ENCODE results near the gene APPBP2. TPM values are rescaled to one million over a fixed set of nuclear protein-coding genes. Genes with fewer than 3 reads are reported as not detected.

The APPBP2 gene
- total and polyA plus RNA-seq, 8 donors = 37.5 to 71.9 (median 61.9) TPM

DNA sequence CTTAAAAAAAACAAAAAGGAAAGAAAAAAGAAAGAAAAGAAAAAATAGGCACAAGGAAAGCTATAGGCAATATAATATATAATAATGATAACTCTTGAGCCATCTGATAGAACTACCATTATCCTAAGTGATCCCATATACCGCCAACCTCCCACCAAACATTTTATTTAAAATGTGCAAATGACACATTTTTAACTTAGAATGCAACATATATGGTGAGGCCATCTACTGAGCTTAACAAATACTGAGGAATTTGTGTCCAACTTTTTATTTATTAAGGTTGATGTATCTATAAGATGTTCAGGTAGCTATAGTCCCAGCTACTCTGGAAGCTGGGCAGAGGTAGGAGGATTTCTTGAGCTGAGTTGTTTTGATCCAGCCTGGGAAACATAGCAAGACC lies 14.4 kb upstream of the APPBP2 start:
- H3K27me3 ChIP-seq = no peaks in the 10 kb centered on the region
- H3K9me3 ChIP-seq = no peaks in the 10 kb centered on the region
- no peak overlapping the region for H3K27ac ChIP-seq
- no peaks in the 10 kb centered on the region for H3K36me3 ChIP-seq
- intact Hi-C loops (cut with DNase I) = no loop called here
- DNase-seq = no peak
- TF ChIP-seq, protein P1, sequence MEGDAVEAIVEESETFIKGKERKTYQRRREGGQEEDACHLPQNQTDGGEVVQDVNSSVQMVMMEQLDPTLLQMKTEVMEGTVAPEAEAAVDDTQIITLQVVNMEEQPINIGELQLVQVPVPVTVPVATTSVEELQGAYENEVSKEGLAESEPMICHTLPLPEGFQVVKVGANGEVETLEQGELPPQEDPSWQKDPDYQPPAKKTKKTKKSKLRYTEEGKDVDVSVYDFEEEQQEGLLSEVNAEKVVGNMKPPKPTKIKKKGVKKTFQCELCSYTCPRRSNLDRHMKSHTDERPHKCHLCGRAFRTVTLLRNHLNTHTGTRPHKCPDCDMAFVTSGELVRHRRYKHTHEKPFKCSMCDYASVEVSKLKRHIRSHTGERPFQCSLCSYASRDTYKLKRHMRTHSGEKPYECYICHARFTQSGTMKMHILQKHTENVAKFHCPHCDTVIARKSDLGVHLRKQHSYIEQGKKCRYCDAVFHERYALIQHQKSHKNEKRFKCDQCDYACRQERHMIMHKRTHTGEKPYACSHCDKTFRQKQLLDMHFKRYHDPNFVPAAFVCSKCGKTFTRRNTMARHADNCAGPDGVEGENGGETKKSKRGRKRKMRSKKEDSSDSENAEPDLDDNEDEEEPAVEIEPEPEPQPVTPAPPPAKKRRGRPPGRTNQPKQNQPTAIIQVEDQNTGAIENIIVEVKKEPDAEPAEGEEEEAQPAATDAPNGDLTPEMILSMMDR (IDR thresholded peaks at IDR 0.05) = no peak
- no peaks in the 10 kb centered on the region for H3K4me1 ChIP-seq
- no peak for ATAC-seq
- H3K4me3 ChIP-seq = no peak overlapping the region

DNA sequence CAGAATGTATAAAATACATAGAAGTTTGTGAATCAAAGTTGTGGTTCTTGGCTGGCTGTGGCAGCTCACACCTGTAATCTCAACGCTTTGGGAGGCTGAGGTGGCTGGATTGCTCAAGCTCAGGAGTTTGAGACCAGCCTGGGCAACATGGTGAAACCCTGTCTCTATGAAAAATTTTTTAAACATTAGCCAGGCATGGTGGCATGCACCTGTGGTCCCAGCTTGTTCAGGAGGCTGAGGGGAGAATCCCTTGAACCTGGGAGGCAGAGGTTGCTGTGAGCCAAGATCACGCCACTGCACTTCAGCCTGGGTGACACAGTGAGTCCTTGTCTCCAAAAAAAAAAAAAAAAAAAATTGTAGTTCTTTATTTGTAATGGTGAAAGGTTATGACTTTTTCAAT lies 13.8 kb upstream of the APPBP2 start:
- intact Hi-C loops (cut with DNase I) = no loop called here
- Histone ChIP-seq H3K4me1 (no peaks in the 10 kb centered on the region), H3K9me3 (no peaks in the 10 kb centered on the region), H3K27ac (no peak overlapping the region), H3K4me3 (no peak overlapping the region), H3K27me3 (no peaks in the 10 kb centered on the region), H3K36me3 (no peaks in the 10 kb centered on the region)
- DNase-seq (no peak), ATAC-seq (no peak)
- TF ChIP-seq, protein P1 (IDR thresholded peaks at IDR 0.05) = no peak

DNA sequence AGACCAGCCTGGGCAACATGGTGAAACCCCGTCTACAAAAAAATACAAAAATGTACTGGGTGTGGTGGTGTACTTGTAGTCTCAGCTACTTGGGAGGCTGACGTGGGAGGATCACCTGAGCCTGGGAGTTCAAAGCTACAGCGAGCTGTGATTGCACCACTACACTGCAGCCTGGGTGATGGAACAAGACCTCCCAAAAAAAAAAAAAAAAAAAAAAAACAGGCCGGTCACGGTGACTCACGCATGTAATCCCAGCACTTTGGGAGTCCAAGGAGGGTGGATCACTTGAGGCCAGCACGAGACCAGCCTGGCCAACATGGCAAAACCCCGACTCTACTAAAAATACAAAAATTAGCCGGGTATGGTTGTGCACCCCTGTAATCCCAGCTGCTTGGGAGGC lies 12.7 kb upstream of the APPBP2 start:
- no peaks in the 10 kb centered on the region for H3K4me1 ChIP-seq
- H3K27ac ChIP-seq = no peak overlapping the region
- H3K36me3 ChIP-seq = no peaks in the 10 kb centered on the region
- DNase-seq = no peak
- no peaks in the 10 kb centered on the region for H3K9me3 ChIP-seq
- H3K4me3 ChIP-seq = no peak overlapping the region
- TF ChIP-seq, protein P1 (IDR thresholded peaks at IDR 0.05) = no peak
- intact Hi-C loops (cut with DNase I) = no loop called here
- no peak for ATAC-seq
- H3K27me3 ChIP-seq = no peaks in the 10 kb centered on the region

DNA sequence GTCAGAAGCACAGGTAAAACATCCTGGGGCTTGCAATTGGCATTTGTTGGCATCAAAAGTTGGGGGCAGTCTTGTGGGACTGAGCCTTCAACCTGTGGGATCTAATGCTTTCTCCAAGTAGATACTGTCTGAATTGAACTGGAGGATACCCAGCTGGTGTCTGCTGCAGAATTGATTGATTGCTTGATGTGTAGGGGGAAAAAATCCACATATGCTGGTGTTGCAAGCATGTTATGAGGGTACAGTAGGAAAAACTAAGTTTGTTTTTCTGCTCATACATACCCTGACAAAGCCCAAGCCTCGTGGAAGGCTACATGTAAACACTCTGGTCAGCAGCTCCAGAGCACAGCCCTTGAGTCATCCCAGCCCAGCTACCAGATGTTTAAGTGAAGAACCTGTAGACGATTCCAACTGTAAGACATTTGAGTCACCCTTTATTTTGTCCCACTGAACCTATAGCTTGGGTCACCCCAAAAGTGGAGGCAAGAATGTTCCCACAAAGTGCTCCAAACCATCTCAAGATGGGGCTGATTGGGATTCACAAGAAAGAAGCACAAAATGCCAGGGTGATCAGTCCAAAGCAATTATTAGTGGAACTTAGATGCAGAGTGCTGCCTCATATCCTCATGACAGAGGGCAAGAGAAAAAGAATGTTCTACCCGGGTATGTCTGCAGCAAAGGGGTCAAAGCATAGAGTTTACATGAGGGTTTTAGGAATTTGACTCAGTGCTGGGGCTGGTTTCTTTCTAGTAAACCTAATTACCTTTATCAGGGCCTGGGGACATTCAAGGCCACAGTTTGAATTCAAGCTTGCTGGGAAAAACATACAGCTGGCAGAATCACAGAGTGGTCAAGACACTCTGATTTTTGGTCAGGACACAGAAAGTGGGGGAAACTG lies 9.6 kb upstream of the APPBP2 start:
- no peaks in the 10 kb centered on the region for H3K27me3 ChIP-seq
- no peaks in the 10 kb centered on the region for H3K36me3 ChIP-seq
- H3K27ac ChIP-seq = no peak overlapping the region
- TF ChIP-seq, protein P1 (IDR thresholded peaks at IDR 0.05) = no peak
- DNase-seq (no peak), ATAC-seq (no peak)
- no peaks in the 10 kb centered on the region for H3K9me3 ChIP-seq
- intact Hi-C loops (cut with DNase I) = no loop called here
- H3K4me3 ChIP-seq = no peak overlapping the region
- no peaks in the 10 kb centered on the region for H3K4me1 ChIP-seq

DNA sequence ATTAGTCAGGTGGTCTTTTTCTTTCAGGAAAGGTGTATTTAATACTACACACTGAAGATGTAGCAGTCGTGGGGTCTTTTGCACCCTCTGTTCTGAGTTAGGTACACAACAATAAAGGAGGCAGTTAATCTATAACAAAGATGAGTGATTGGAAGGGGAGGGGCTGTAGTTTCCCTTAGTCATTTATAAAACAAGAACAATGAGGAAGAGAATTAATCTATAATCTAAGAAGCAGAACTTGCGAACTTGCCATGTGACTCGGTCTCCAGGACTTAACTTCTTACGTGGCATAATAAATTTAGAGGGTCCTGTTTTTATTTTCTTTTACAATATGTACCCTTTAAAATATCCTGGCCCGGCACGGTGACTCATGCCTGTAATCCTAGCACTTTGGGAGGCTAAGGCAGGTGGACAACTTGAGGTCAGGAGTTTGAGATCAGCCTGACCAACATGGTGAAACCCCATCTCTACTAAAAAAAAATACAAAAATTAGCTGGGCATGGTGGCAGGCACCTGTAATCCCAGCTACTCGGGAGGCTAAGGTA lies 8.6 kb upstream of the APPBP2 start:
- no peaks in the 10 kb centered on the region for H3K36me3 ChIP-seq
- H3K27me3 ChIP-seq = no peaks in the 10 kb centered on the region
- no peak overlapping the region for H3K4me3 ChIP-seq
- TF ChIP-seq, protein P1 (IDR thresholded peaks at IDR 0.05) = no peak
- intact Hi-C loops (cut with DNase I) = no loop called here
- no peaks in the 10 kb centered on the region for H3K4me1 ChIP-seq
- H3K9me3 ChIP-seq = no peaks in the 10 kb centered on the region
- ATAC-seq (no peak), DNase-seq (no peak)
- no peak overlapping the region for H3K27ac ChIP-seq
